NT2/D1 (cell line): ENCODE results near the gene RPS15A.

Experiments
- DNase-seq: peaks from one replicate; pipeline ENCODE4 v3.0.0-alpha.2; 2011; ENCODE audit warnings: low read depth, low spot score
- H3K27me3 ChIP-seq: 2 replicates; pipeline ENCODE4 v1.6.0; 2011; ENCODE audit warnings: mild to moderate bottlenecking; ENCODE audit not compliant: insufficient read length, insufficient read depth
- H3K36me3 ChIP-seq: 2 replicates; pipeline ENCODE4 v1.6.1; 2011; ENCODE audit warnings: mild to moderate bottlenecking, low read length, mixed read lengths; ENCODE audit not compliant: insufficient read depth, insufficient read length
- H3K4me1 ChIP-seq: 2 replicates; pipeline ENCODE4 v1.5.1; 2011; ENCODE audit not compliant: insufficient read depth, insufficient read length
- H3K4me3 ChIP-seq: 2 replicates; pipeline ENCODE4 v1.5.1; 2011; ENCODE audit warnings: low read depth; ENCODE audit not compliant: insufficient read length
- H3K9ac ChIP-seq: 2 replicates; pipeline ENCODE4 v1.6.0; 2011; ENCODE audit warnings: low read depth; ENCODE audit not compliant: insufficient read length
- H3K9me3 ChIP-seq: 2 replicates; pipeline ENCODE4 v1.5.1; 2011; ENCODE audit warnings: mild to moderate bottlenecking, low read length; ENCODE audit not compliant: insufficient read depth
- SUZ12 ChIP-seq: IDR thresholded peaks from 2 replicates; pipeline ENCODE4 v1.6.1; 2011; ENCODE audit not compliant: insufficient read length, insufficient read depth; ENCODE audit errors: extremely low read depth
- YY1 ChIP-seq: IDR thresholded peaks from 2 replicates; pipeline ENCODE4 v1.6.1; 2011; ENCODE audit not compliant: insufficient read length, insufficient read depth
- ZNF274 ChIP-seq: IDR thresholded peaks from 2 replicates; pipeline ENCODE4 v1.6.1; 2011; ENCODE audit warnings: mild to moderate bottlenecking, low read depth, low read length

RPS15A gene

GRCh38 chr16:18802767-18803343 lies 12.7 kb upstream of the RPS15A start:
- TF ChIP-seq YY1 (no peak), SUZ12 (no peak), ZNF274 (no peak)
- H3K27me3 ChIP-seq: no peaks in the 10 kb centered on the region
- no peak for DNase-seq
- no peak overlapping the region for H3K9ac ChIP-seq
- H3K9me3 ChIP-seq: no peaks in the 10 kb centered on the region
- H3K4me1 ChIP-seq: no peaks in the 10 kb centered on the region
- H3K4me3 ChIP-seq: no peak overlapping the region
- peaks cover 42% of the 10 kb centered on the region for H3K36me3 ChIP-seq

- H3K36me3 ChIP-seq: peaks cover 45% of the 10 kb centered on the region
- H3K4me1 ChIP-seq: no peaks in the 10 kb centered on the region
- DNase-seq: peak; percentile 99
- H3K9ac ChIP-seq: peak within 1 kb of the TSS; percentile 96
- TF ChIP-seq ZNF274: no peak
- TF ChIP-seq SUZ12: no peak
- TF ChIP-seq YY1: no peak
- H3K27me3 ChIP-seq: no peaks in the 10 kb centered on the region
- H3K9me3 ChIP-seq: no peaks in the 10 kb centered on the region
- peak within 1 kb of the TSS; percentile 98 for H3K4me3 ChIP-seq
Observed at GRCh38 chr16:18801145-18801972, 11.2 kb upstream of the RPS15A start, which contains the start of gene ARL6IP1. TSS of gene ARL6IP1 (minus strand) at chr16:18801549. CDS start at chr16:18801466, 83 bp downstream.

DNA sequence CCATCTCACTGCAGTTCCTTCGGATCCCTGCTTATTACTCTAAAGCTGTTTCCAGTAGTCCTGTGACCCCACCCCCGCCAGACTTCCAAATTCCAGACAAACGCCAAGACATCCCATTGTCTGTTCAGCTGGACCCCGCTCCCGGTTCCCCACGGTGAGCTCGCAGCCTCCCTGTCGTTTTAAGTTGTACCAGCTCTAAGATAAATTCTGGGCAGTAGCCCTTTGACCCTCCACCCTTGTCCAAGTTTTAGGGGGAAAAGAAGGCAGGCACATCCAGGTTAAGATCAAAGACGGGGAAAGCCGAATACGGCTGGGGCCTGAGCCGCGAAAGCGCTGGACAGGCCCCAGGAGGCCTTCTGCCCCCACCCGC lies 10.6 kb upstream of the RPS15A start:
- no peak for TF ChIP-seq SUZ12
- no peak for TF ChIP-seq ZNF274
- TF ChIP-seq YY1: no peak
- no peaks in the 10 kb centered on the region for H3K27me3 ChIP-seq
- peak overlapping the region; percentile 96 for H3K9ac ChIP-seq
- H3K36me3 ChIP-seq: peaks cover 49% of the 10 kb centered on the region
- H3K4me1 ChIP-seq: no peaks in the 10 kb centered on the region
- no peak for DNase-seq
- peak overlapping the region; percentile 98 for H3K4me3 ChIP-seq
- H3K9me3 ChIP-seq: no peaks in the 10 kb centered on the region

- H3K27me3 ChIP-seq: no peaks in the 10 kb centered on the region
- peak overlapping the region; percentile 96 for H3K9ac ChIP-seq
- H3K4me1 ChIP-seq: no peaks in the 10 kb centered on the region
- TF ChIP-seq SUZ12: no peak
- H3K9me3 ChIP-seq: no peaks in the 10 kb centered on the region
- no peak for DNase-seq
- peaks cover 54% of the 10 kb centered on the region for H3K36me3 ChIP-seq
- H3K4me3 ChIP-seq: peak overlapping the region; percentile 98
Observed at GRCh38 chr16:18800293-18800692, 10.2 kb upstream of the RPS15A start.

DNA sequence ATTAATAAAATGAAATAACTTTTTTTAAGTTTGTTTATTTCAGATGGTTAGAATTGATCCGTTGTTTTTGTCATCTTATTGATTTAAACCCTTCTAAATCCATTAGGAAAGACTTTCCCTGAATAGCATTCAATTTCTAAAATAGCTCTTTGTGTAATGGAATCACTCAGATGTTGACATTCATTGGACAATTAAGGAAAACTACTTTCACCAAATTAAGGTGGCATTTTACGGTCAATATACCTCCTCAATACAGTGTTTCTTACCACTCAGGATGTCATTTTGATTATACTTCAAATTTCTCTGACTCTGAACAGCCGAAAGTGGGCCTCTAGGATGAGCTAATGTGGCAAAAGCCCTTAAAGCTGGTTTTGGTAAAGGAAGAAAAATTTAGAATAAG lies 9.4 kb upstream of the RPS15A start:
- peak overlapping the region; percentile 96 for H3K9ac ChIP-seq
- DNase-seq: no peak
- TF ChIP-seq SUZ12 (no peak), ZNF274 (no peak), YY1 (no peak)
- H3K36me3 ChIP-seq: peaks cover 62% of the 10 kb centered on the region
- no peaks in the 10 kb centered on the region for H3K9me3 ChIP-seq
- H3K27me3 ChIP-seq: no peaks in the 10 kb centered on the region
- no peaks in the 10 kb centered on the region for H3K4me1 ChIP-seq
- peak overlapping the region; percentile 98 for H3K4me3 ChIP-seq

- no peak for DNase-seq
- no peaks in the 10 kb centered on the region for H3K4me1 ChIP-seq
Observed at GRCh38 chr16:18797746-18798145, 7.6 kb upstream of the RPS15A start.

DNA sequence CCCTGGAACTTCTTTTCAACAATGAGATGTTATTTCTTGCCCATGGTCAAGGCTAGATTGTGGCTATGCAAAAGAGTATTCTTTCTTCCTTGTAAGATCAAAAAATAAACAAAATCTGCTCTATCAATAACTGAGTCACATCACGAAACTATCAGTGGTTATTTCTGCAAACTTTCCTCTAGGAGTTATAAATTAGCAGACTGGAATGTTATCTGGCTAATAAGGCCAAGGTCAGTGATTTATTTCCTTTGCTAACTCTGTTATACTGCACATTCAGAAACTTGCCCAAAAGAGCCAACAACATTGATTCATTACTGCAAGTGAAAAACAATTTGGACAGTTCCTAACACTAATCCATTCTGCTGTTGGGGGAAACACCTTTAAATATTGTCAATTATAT lies 6.2 kb upstream of the RPS15A start:
- H3K4me1 ChIP-seq: no peaks in the 10 kb centered on the region
- no peak overlapping the region for H3K9ac ChIP-seq
- TF ChIP-seq ZNF274 (no peak), SUZ12 (no peak), YY1 (no peak)
- H3K36me3 ChIP-seq: peaks cover 90% of the 10 kb centered on the region
- H3K9me3 ChIP-seq: no peaks in the 10 kb centered on the region
- no peak overlapping the region for H3K4me3 ChIP-seq
- no peaks in the 10 kb centered on the region for H3K27me3 ChIP-seq
- no peak for DNase-seq

More at GRCh38 chr16:18797746-18798145, 7.6 kb upstream of the RPS15A start:
- no peak overlapping the region for H3K4me3 ChIP-seq
- no peak overlapping the region for H3K9ac ChIP-seq
- H3K27me3 ChIP-seq: no peaks in the 10 kb centered on the region
- no peak for TF ChIP-seq SUZ12
- no peak for TF ChIP-seq YY1
- TF ChIP-seq ZNF274: no peak
- H3K36me3 ChIP-seq: peaks cover 76% of the 10 kb centered on the region
- H3K9me3 ChIP-seq: no peaks in the 10 kb centered on the region
